ENCODE data around the gene BTBD2.
"Not testable (repeated sequence)": the region's sequence is repeated elsewhere in the genome, so short reads cannot be mapped to it uniquely, and the experiment has no call there.

The BTBD2 gene

DNA sequence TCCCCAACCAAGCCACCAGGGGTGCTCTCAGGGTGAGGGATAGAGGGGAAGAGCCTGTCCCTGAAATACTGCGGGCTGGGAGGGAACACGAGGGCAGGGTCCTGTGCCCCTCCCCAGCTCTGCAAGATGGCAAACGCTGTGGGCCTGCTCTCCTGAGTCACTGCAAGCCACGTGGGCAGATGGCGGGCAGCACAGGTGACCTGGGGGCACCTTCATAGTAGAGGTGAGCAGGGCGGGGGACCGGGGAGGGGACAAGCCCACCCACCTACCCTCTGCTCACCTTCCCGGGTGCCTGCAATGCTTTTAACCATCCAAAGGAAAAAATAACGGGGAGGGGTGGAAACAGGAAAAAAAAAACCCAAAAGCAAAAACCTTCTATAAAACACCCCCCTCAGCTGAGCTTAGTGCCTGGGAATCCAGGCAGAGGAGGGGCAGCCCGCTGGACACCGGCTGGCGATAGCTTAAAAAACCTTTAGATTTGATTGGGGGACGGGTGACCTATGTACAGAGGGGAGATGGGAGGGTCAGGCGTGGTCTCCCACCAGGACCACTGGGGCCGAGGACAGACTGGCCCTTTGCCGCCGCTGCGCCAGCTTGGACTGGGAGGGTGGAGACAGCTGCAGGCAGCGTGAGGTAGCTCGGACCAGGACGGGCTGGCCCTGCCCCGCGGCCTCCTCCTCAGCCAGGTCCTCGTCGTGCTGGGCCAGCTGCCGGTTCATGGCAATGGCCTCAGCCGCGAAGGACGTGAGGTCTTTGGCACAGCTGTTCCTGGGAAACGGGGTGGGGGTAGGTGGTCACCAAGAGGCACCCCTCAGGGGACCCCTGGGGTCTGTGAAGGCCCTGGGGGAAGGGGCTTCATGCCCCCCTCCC, 23.8 kb upstream of the BTBD2 start:
- DNase-seq, result no peak

DNA sequence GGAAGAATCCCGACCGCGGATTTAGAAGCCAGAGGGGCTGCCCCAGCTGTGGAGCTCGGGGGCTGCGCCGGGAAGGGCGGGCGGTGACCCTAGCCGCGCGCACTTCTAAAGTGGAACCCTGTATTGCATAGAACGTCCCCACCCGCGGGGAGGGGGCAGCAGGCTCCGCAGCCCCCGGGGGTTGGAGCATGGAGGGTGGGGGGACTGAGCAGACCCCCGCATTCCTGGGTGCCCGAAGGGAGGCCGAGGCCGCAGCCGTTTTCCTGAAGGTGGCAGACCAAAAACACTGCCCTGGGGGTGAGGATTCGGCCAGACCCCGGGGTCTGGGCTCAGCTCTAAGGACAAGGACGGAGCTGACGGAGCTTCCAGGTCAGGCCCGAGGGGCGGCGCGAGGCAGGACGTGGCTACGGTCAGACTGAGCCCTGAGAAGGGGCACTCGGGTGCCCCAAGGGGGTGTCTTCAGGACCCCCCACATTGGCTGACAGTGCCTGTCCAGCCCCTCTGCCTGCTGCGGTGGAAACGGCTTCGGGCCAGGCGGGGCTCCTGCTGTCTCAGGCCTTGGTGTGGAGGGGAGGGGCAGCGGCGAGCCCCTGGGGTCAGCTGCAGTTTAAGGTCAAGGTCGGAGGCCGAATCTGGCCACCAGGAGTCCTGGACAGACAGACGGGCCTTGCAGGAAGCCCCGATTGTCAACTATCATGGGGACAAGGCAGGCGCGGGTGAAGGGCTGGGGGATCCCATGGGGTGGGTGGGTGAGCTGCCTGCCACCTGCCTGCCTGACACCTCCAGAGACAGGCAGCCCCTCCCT, 23.0 kb upstream of the BTBD2 start:
- DNase-seq, result no peak

DNA sequence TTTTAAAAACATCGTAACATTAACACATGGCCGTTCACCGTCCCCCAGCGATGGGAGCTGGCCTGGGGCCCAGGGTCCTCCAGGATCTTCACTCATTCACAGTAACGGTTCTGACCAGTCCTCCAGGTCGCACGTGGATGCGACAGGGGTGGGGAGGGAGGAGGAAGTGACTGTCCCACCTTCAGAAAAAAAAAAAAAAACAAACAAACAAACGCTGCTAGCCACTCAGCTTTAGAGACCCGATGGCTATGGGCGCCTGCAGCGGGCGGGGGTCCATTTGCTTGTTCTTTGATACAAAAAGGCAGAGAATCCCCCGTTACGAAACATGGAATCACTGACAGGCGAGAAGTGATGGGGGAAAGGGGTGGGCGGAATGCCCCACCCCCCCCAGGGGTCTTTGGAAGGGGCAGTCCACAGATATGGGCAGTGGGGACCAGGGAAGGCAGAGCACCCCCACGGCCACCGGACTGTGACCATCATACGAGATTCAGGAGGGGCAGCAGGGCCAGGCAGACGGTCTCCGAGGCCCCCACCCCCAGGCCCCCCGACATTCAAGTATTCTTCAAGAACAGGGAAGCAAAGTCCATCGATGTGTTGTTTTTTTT, 22.2 kb upstream of the BTBD2 start:
- no peak for DNase-seq

DNA sequence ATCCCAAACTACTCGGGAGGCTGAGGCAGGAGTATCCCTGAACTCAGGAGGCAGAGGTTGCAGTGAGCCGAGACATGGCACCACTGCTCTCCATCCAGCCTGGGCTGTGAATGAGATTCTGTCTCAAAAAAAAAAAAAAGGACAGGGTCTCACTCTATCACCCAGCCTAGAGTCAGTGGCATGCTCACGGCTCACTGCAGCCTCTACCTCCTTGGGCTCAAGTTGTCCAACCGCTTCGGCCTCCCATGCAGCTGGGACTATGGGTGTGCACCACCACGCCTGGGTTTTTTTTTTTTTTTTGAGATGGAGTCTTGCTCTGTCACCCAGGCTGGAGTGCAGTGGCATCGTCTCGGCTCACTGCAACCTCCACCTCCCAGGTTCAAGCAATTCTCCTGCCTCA, 20.9 kb upstream of the BTBD2 start:
- DNase-seq, result no peak

DNA sequence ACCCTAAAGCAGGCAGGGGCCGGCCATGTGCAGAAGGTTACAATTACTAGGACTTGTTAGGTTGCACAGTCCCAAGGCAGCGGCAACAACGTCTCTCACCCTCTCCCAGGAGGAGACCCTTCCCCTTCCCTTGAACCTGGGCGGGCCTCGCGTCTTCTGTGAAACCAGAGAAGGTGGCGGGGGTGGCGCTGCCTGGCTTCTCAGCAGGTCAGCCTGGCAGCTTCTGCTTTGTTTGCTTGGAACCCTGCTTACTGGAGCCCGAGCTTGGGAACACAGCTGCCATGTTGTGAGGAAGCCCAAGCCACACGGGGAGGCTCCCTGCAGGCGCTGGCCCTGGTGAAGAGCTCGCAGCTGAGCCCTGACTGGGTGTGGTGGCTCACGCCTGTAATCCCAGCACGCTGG, 20.1 kb upstream of the BTBD2 start:
- no peak for DNase-seq

DNA sequence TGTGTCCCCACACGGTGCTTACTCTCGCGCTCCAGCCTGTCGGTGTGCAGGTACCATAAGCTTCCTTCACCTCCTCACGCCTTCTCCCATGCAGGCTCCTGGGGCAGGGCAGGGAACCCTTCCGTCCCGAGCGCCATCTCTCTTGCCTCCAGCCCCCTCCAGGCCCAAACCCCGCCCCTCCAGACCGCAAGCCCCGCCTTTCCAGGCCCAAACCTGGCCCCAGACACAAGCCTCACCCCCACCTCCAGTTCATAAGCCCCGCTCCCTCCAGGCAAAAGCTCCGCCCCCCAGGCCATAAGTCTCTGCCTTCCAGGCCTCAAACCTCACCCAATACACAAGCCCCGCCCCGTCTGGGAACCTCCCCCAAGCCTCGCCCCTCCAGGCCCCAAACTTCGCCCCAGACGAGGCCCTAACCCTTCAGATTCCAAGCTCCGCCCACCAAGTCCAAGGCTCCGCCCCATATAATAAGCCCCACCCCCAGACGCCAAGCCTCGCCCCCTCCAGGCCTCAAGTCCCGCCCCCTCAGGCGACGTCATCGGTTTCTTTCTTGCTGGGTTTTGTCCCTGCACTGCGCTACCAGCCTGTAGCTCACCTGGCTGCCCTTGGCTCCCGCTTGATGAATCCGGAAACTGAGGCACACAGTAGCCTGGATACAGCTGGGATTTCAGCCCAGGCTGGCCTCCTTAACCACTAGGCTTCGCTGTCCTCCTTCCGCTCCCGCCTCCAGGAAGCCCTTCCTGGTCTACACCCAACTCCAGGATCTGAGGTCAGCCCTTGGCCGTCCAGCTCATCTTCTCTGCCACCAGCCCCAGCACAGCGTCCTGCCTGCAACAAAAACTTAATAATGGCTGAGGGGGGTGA, 19.4 kb upstream of the BTBD2 start:
- DNase-seq, result no peak

DNA sequence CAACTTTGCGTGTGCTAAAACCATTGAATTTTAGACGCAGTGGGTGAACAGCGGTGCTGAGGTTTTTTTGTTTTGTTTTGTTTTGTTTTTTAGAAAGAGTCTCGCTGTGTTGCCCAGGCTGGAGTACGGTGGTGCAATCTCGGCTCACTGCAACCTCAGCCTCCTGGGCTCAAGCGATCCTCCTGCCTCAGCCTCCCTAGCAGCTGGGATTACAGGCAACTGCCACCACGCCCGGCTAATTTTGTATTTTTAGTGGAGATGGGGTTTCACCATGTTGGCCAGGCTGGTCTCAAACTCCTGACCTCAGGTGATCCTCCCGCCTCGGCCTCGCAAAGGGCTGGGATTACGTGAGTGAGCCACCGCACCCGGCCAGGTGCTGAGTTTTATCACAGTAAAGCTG, 18.7 kb upstream of the BTBD2 start:
- not testable (repeated sequence) for DNase-seq

DNA sequence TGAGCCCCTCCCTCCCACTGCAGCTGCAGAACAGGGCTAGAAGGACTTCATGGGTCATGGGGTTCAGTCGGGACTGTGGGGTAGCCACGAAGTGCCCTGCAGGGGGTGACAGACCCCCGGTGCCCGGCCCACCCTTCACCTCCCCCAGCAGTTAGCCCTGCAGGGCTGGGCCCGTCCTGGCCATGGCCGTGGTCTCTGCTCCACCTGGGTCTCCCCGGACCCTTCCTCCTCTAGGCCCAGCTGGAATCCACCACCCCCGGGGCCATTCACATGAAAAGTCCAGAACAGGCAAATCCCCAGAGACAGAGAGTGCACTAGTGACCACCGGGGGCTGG, 18.3 kb upstream of the BTBD2 start:
- DNase-seq, result no peak

DNA sequence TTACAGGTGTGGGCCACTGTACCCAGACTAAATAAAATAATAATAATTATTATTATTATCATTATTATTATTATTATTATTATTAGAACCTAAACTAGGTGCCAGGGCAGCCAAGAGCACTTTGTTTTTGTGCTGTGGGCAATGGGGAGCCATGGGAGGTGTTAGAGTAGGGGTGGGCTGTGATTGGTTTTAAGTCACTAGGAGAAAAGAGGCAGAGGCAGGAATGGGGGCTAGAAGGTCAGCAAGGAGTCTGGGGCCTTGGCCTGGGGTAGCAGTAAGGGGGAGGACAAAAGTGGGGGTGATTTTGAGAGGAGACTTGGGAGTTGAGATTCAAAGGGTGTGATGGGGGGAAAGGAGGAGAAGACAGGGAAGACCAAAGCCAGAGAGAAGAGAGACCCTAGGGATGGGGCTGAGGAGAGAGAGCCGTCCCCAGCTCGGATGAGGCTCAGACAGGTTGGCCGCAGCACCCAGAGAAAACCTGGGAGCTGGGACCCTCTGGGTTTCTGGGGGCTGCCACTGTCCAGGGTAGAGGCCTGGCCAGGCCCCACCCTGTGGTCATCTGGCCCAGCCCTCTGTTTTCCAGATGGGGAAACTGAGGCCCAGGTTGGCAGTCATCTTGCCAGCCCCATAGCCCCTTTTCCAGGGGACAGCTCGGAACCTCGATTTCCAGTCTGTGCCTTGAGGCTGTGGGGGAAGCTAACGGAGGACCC, 17.8 kb upstream of the BTBD2 start:
- DNase-seq, result no peak

DNA sequence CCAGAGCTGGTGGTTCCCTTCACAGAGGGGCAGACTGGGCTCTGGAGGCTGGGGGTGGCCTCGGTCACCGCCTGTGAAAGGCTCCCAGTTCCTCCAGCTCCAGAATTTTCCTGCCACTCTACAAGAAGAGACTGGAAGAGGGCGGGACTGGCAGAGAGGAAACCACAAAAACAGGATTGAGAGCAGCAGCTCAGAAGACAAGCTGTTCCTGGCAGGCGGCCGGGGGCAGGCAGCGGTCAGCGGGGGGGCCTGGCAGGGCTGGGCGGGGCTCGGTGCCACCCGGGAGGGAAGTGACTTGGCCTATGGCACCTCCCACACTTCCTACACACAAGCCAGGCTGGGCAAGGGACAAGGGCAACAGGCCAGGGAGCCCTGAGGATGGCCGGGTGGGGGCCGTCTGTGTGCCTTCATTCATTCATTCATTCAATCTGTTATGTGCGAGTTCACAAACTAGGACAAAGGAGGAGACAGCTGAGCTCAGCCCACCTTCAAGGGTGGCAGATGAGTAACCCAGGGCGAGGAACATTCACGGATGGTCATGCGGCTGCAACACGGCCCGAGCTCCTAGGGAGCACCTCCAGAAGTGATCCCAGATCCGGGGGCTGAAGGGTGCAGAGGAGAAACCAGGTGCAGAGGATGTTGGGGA, 16.9 kb upstream of the BTBD2 start:
- no peak for DNase-seq

DNA sequence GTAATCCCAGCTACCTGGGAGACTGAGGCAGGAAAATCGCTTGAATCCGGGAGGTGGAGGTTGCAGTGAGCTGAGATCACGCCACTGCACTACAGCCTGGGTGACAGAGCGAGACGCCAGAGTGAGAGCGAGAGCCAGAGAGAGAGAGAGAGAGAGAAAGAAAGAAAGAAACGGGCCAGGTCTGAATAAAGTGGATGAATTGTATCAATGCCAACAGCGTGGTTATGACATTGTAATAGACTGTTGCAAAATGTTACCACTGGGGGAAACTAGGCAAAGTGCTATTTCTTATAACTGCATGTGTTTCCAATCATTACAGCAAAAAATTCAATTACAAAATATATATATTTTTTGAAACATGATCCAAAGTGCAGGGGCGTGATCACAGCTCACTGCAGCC, 11.8 kb upstream of the BTBD2 start:
- no peak for DNase-seq

DNA sequence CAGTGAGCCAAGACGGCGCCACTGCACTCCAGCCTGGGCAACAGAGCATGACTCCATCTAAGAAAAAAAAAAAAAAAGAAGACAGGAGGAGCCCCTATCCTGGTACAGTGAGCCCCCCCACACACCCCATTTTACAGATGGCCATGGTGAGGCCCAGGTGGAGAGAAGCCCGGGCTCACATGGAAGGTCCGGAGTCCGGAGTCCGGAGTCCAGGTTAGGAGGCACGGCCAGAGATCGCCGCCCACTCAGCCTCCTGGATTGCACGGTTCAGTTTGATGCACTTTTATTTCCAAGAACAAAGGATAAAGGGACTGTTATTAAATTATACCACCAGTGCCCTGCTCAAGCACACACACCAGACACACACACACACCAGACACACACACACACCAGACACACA, 11.3 kb upstream of the BTBD2 start:
- no peak for DNase-seq

DNA sequence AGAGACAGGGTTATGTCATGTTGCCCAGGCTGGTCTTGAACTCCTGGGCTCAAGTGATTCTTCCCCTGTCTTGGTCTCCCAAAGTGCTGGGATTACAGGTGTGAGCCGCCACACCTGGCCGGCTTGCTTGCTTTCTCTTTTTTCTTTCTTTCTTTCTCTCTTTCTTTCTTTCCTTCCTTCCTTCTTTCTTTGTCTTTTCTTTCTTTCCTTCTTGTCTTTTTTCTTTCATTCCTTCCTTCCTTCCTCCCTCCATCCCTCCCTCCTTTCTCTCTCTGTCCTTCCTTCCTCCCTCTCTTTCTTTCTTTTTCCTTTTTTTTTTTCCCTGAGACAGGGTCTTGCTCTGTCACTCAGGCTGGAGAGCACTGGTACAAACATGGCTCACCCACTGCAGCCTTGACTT, 6.8 kb upstream of the BTBD2 start:
- DNase-seq, result no peak

DNA sequence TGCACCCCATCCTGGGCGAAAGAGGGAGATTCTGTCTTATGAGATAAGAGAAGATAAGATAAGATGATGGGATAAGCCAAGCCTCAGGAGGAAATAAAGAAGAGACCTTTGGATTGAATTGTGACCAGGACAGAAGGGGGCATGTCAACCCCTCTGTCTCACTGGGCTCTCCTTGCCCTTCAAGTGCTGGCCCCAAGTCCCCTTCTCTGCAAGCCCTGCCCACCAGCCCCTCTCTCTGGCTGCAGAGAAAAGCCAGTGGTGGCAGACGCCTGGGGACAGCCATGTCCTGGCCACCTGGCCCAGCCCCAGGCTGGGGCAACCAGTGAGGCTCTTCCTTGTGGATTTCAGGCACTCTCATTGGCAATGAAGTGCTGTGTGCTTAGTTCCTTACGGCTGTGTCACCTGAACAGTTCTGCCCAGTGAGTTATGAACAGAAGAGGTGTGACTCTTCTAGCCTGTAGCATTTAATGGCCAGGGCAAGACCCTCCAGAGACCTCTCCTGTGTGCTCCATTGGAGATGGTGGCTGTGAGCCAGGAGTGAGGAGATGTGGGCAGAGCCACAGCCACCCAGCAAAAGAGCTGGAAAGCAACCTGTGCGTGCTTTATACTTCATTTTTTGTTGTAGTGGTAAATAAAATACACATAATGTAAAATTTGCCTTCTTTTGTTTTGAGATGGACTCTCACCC, 6.1 kb upstream of the BTBD2 start:
- DNase-seq, result no peak

DNA sequence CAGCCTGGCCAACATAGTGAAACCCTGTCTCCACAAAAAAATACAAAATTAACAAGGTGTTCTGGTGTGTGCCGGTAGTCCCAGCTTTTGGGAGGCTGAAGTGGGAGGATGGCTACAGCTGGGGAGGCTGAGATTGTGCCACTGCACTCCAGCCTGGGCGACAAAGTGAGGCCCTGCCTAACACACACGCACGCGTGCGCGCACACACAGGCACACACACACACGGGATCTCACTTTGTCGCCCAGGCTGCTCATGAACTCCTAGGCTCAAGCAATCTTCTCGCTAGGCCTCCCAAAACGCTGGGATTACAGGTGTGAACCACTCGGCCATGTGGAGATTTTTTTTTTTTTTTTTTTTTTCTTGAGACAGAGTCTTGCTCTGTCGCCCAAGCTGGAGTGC, 3.2 kb upstream of the BTBD2 start:
- DNase-seq, result no peak

DNA sequence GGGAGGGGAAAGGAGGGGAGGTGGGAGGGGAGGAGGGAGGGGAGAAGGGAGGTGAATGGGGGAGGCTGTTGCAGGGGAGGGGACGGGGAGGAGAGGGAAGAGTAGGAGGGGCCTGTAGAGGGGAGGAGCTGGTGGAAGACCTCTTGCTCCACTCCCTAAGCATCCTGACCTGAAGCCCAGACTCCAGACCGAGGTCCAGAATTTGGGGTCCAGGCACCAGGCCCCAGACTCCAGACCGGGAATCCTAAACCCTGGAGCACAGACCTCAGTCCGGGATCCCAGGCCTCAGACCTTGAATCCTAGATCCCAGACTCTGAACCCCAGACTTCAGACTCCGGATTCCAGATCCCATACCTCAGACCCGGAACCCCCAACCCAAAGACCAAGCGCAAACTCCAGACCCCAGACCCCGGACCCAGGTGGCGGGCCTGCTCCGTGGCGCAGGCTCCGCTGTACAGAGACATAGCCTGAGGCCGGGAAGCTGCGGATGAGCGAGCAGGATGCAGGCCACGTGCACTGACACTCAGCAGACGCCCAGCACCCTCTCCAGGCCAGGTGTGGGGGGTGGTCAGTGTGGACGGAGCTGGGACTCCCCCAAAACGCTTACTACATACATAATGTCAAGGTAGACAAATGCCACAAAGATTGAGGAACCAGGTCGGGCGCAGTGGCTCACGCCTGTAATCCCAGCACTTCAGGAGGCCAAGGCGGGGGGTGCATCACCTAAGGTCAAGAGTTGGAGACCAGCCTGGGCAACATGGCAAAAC, 710 bp upstream of the BTBD2 start:
- DNase-seq, result peak; percentile 43

DNA sequence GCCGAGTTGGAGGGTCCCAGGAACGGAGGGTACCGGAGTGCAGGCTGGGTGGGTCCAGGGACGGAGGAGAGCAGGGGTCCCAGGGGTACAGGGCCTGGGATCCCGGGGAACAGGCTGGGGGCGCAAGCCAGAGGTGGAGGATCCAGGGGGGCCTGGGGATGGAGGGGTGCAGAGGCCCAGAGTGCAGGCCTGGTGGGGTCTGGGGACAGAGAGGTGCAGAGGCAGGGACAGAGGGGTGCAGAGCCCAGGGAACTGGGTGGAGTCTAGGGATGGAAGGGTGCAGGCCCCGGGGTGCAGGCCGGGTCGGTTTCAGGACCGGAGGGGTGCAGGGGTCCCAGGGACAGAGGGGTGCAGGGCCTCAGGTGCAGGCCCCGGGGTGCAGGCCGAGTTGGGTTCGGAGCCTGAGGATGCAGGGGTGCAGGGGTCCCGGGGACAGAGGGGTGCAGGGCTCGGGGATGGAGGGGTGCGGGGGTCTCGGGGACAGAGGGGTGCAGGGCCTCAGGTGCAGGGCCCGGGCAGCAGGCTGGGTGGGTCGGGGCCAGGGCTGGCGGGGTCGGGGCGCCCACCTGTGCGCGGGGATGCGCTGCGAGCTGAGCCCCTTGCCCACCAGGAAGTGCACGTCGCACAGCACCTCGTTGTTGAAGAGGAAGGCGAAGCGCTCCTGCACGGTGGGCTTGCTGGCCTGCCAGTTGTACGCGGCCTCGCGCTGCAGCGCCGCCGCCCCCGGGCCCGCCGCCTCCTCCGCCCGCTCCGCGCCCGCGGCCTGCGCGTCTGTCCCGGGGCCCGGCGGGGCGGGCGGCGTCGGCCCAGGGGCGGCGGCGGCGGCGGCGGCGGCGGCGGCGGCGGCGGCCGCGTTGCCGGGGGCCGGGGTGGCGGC, 545 bp downstream of the BTBD2 start:
- DNase-seq, result no peak

DNA sequence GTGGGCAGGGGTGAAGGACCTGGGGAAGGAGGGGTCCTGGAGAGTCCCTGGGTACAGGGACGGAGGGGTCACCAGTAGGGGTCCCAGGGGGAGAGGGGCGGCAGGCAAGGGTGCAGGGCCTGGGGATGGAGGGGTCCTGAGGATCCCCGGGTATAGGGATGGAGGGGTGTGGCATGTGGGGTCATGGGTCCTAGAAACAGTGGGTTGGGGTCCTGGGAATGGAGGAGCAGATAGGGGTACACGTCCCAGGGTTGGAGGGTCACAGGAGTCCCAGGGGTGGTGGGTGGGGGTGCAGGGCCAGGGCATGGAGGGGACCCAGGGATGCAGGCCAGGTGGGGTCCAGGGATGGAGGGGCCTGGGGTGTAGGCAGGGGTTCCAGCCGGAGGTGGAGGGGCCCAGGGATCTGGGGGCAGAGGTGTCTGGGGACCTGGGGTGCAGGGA, 1.4 kb downstream of the BTBD2 start:
- DNase-seq, result no peak

DNA sequence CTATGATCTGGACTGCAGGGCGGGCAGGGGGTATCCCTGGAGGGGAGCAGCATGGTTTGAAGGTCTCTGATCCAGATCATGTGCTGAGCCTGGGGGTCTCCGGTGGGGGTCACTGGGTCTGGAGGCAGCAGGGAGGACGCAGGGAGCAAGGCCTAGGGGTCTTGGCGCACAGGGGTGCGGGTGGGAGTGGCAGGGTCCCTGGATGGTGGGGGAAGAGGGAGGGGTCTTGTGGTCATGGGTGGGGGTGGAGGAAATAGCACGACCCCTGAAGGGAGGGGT, 1.9 kb downstream of the BTBD2 start:
- no peak for DNase-seq
